Brain microvascular endothelial cell (primary cell): Measurements from ENCODE around the gene SERINC2.

Source experiments
- DNase-seq: peaks from one replicate; pipeline ENCODE4 v3.0.0-alpha.2; 2020
- H3K27ac ChIP-seq: fragments of 250-450 bp; sonication (Bioruptor Pico); 2 replicates; pipeline ENCODE4 v1.5.1; 2020; ENCODE audit warnings: mild to moderate bottlenecking, moderate library complexity
- H3K27me3 ChIP-seq: fragments of 250-450 bp; sonication (Bioruptor Pico); replicated peaks from 2 replicates; pipeline ENCODE4 v1.5.1; 2020; ENCODE audit warnings: mild to moderate bottlenecking
- H3K36me3 ChIP-seq: fragments of 250-450 bp; sonication (Bioruptor Pico); replicated peaks from 2 replicates; pipeline ENCODE4 v1.5.1; 2020; ENCODE audit warnings: mild to moderate bottlenecking
- H3K4me3 ChIP-seq: 2 replicates; pipeline ENCODE4 v1.5.1; 2011; ENCODE audit warnings: low read depth, mild to moderate bottlenecking, control low read depth, low read length, moderate library complexity
- CTCF ChIP-seq: IDR thresholded peaks from 2 replicates; pipeline ENCODE4 v1.5.1; 2011; ENCODE audit warnings: low read depth, mild to moderate bottlenecking, moderate library complexity, low read length, control low read depth, inconsistent platforms; ENCODE audit errors: missing control alignments
- in situ Hi-C: cut with HindIII; loops from 2 replicates; pipeline ENCODE4 v1.10.0; 2017; ENCODE audit warnings: low sequenced_read_pairs, low pct_ligation_motif_present

Gene SERINC2

GRCh38 chr1:31374511-31375196 is 38.4 kb upstream of the SERINC2 start:
- no peak overlapping the region for H3K27ac ChIP-seq
- in situ Hi-C loops: no loop called here
- H3K4me3 ChIP-seq: no peak overlapping the region
- no peak for DNase-seq
- no peaks in the 10 kb centered on the region for H3K36me3 ChIP-seq
- TF ChIP-seq CTCF: no peak
- no peaks in the 10 kb centered on the region for H3K27me3 ChIP-seq

GRCh38 chr1:31376375-31377134 is 36.5 kb upstream of the SERINC2 start:
- no peaks in the 10 kb centered on the region for H3K27me3 ChIP-seq
- in situ Hi-C loops: no loop called here
- no peaks in the 10 kb centered on the region for H3K36me3 ChIP-seq
- H3K27ac ChIP-seq: no peak overlapping the region
- no peak for TF ChIP-seq CTCF
- peak; percentile 97 for DNase-seq
- no peak overlapping the region for H3K4me3 ChIP-seq

- no peak for DNase-seq
- in situ Hi-C loops: no loop called here
- no peak for TF ChIP-seq CTCF
- H3K27me3 ChIP-seq: no peaks in the 10 kb centered on the region
- no peaks in the 10 kb centered on the region for H3K36me3 ChIP-seq
- no peak overlapping the region for H3K4me3 ChIP-seq
- H3K27ac ChIP-seq: no peak overlapping the region
Measured at GRCh38 chr1:31377364-31377863, 35.6 kb upstream of the SERINC2 start.

- H3K4me3 ChIP-seq: no peak overlapping the region
- no peak for DNase-seq
- H3K27ac ChIP-seq: no peak overlapping the region
- H3K36me3 ChIP-seq: no peaks in the 10 kb centered on the region
- in situ Hi-C loops: no loop called here
- no peak for TF ChIP-seq CTCF
- no peaks in the 10 kb centered on the region for H3K27me3 ChIP-seq
Measured at GRCh38 chr1:31378001-31378400, 35.0 kb upstream of the SERINC2 start.

- Histone ChIP-seq H3K27ac (no peak overlapping the region), H3K27me3 (no peaks in the 10 kb centered on the region), H3K36me3 (no peaks in the 10 kb centered on the region), H3K4me3 (no peak overlapping the region)
- TF ChIP-seq CTCF: no peak
- in situ Hi-C loops: no loop called here
- DNase-seq: no peak
Measured at GRCh38 chr1:31380181-31380580, 32.8 kb upstream of the SERINC2 start.
